Mammary epithelial cell (primary cell): Measurements from ENCODE around the gene MAP7D1.

Experiments used
- EZH2 ChIP-seq: IDR thresholded peaks from 2 replicates; pipeline ENCODE4 v1.6.1; 2012; ENCODE audit warnings: low read length, inconsistent platforms, borderline replicate concordance
- TF ChIP-seq, protein P1 (sequence below), 2 donors: IDR thresholded peaks in 1 of 2; conservative IDR thresholded peaks in 1 of 2; 2 replicates each; pipeline ENCODE4 v1.5.1; 2011 to 2012; ENCODE audit warnings: inconsistent platforms in 2 of 2, low read length in 2 of 2, mild to moderate bottlenecking in 2 of 2, control low read depth in 1 of 2, low read depth in 1 of 2; ENCODE audit not compliant: insufficient read depth in 1 of 2; ENCODE audit errors: extremely low read depth in 1 of 2

DNA sequence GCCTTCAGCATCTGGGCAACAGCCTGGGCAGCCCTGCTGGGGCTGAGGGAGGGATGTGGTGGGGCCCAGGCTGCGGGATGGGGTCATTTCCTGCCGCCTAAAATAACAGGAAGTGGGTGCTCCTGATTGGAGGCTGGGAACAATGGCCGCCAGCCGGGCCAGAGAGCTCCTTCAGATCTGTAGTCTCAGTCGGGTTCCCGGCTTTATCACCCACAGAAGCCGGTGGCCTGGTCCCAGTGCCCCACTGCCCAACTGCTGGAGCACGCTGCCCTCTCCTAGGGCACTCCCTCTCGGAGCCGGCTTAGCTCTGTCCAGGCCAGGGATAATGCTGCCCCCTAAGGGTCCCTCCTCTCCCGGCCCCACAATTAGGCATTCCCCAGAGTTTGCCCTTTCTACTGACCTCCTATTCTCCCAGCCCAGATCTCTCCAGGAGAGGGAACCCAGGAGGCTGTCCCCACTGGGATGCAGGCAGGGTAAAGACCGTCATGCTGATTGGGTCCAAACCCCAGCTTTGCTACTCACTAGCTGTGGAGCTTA is 5.1 kb downstream of the MAP7D1 start:
- TF ChIP-seq, protein P1, sequence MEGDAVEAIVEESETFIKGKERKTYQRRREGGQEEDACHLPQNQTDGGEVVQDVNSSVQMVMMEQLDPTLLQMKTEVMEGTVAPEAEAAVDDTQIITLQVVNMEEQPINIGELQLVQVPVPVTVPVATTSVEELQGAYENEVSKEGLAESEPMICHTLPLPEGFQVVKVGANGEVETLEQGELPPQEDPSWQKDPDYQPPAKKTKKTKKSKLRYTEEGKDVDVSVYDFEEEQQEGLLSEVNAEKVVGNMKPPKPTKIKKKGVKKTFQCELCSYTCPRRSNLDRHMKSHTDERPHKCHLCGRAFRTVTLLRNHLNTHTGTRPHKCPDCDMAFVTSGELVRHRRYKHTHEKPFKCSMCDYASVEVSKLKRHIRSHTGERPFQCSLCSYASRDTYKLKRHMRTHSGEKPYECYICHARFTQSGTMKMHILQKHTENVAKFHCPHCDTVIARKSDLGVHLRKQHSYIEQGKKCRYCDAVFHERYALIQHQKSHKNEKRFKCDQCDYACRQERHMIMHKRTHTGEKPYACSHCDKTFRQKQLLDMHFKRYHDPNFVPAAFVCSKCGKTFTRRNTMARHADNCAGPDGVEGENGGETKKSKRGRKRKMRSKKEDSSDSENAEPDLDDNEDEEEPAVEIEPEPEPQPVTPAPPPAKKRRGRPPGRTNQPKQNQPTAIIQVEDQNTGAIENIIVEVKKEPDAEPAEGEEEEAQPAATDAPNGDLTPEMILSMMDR (conservative IDR thresholded peaks at IDR 0.05 in 1 of 2, IDR thresholded peaks at IDR 0.05 in 1 of 2; ENCODE audit: extremely low read depth in 1 of 2, insufficient read depth in 1 of 2, low read depth in 1 of 2, low read length in 2 of 2): peak; percentile 17 to 49
- no peak for TF ChIP-seq EZH2
